ENCODE measurements around the gene LIPC. TPM values are rescaled to one million over a fixed set of nuclear protein-coding genes. Genes with fewer than 3 reads are reported as not detected.

Gene LIPC
- total and polyA plus RNA-seq, 2 donors (not counting 3 experiments of a cell fraction or from before 2014, with no cell fraction given) = not detected

DNA sequence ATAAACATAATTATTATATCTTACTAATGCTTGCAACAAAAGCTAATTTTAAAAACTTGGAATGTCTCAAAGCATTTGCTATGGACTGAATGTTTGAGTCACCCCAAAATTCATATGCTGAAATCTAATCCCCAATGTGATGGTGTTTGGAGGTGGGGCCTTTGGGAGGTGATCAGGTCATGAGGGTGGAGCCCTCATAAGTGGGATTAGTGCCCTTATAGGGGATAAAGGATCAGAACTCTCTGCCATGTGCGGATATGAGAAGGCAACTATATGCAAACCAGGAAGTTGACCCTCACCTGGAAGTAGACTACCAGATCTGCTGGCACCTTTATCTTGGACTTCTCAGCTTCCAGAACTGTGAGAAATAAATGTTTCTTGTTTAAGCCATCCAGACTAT is 137.7 kb downstream of the LIPC start:
- CTCF ChIA-PET = no interaction called here

DNA sequence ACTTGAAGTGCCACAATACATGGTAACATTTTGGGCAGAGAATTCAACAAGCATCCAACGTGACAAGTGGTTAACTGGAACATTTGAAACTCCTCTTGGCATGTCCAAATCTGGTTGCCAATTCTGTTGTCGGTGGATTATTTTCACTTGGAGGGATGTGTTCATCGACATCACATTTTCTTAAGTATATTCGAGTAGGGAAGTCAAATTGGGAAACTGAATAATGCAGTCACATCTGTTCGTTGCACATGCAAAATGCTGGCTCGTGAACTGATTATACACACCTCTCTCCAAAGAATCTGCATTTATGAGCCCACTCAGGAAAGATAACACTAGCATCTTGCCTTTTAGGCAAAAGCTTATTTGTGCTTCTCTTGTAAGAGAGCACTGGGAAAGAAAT is 139.7 kb downstream of the LIPC start:
- no peak overlapping the region for H3K27ac ChIP-seq (ENCODE audit: insufficient read depth, low read depth, low read length)
- dilution Hi-C loops (cut with MboI; ENCODE audit: extremely low pct_ligation_motif_present, low sequenced_read_pairs) = no loop called here
- no peaks in the 10 kb centered on the region for H3K9me1 ChIP-seq (replicated peaks; ENCODE audit: control insufficient read depth, extremely low read depth, insufficient read depth, low read length)
- BruUV-seq (replicated peaks) = no TSS peak
- no peaks in the 10 kb centered on the region for H3K36me3 ChIP-seq (ENCODE audit: control insufficient read depth in 2 of 2, extremely low read depth in 1 of 2, insufficient read depth in 2 of 2, low read length in 2 of 2)
- CTCF ChIA-PET = no interaction called here
- DNase-seq (ENCODE audit: low read depth, low spot score) = no peak
- H4K20me1 ChIP-seq (replicated peaks; ENCODE audit: control insufficient read depth, extremely low read depth, insufficient read depth, low read length) = no peaks in the 10 kb centered on the region
- intact Hi-C loops (cut with micrococcal nuclease) = no loop called here
- H2AFZ ChIP-seq (ENCODE audit: low read depth, low read length) = no peak overlapping the region
- no peak for FAIRE-seq
- H3K4me2 ChIP-seq (ENCODE audit: insufficient read depth, low read length) = no peak overlapping the region
- H3K79me2 ChIP-seq (ENCODE audit: control insufficient read depth, insufficient read depth, low read length) = no peaks in the 10 kb centered on the region
- no peak overlapping the region for H3K4me3 ChIP-seq (replicated peaks in 1 of 3; ENCODE audit: insufficient read depth in 1 of 3, low read depth in 1 of 3, low read length in 3 of 3)
- no peaks in the 10 kb centered on the region for H3K9me3 ChIP-seq (replicated peaks; ENCODE audit: control insufficient read depth, insufficient read depth, low read length)
- POLR2A ChIA-PET = no interaction called here
- no peaks in the 10 kb centered on the region for H3K4me1 ChIP-seq (ENCODE audit: control insufficient read depth, extremely low read depth, insufficient read depth, low read length)
- no peak overlapping the region for H3K9ac ChIP-seq (replicated peaks; ENCODE audit: extremely low read depth, insufficient read depth, low read length)
- no peaks in the 10 kb centered on the region for H3K27me3 ChIP-seq (ENCODE audit: control insufficient read depth in 2 of 2, insufficient read depth in 2 of 2, low read length in 2 of 2)
- TF ChIP-seq MYC (IDR thresholded peaks at IDR 0.05; ENCODE audit: low read depth, low read length) (no peak), POLR2A (IDR thresholded peaks at IDR 0.05; ENCODE audit: low read depth, low read length) (no peak), JUN (IDR thresholded peaks at IDR 0.05; ENCODE audit: borderline replicate concordance, insufficient read depth, insufficient read length, low read depth) (no peak), POLR2AphosphoS5 (IDR thresholded peaks at IDR 0.05; ENCODE audit: insufficient read depth, low read depth, low read length) (no peak), CTCF (IDR thresholded peaks at IDR 0.05; ENCODE audit: extremely low read depth in 1 of 2, insufficient read depth in 1 of 2, low read depth in 1 of 2, low read length in 2 of 2) (no peak), MAX (IDR thresholded peaks at IDR 0.05; ENCODE audit: insufficient read depth, insufficient read length) (no peak), GATA2 (IDR thresholded peaks at IDR 0.05; ENCODE audit: insufficient read depth, insufficient read length, low read depth, low read length) (no peak), FOS (IDR thresholded peaks at IDR 0.05; ENCODE audit: borderline replicate concordance, insufficient read depth, low read length) (no peak), EZH2 (IDR thresholded peaks at IDR 0.05; ENCODE audit: borderline replicate concordance, low read depth, low read length, severe bottlenecking) (no peak)

More for the DNA sequence above, 137.7 kb downstream of the LIPC start:
- intact Hi-C loops (cut with micrococcal nuclease) = no loop called here
- POLR2A ChIA-PET = no interaction called here
- no peaks in the 10 kb centered on the region for H3K36me3 ChIP-seq (ENCODE audit: control insufficient read depth in 2 of 2, extremely low read depth in 1 of 2, insufficient read depth in 2 of 2, low read length in 2 of 2)
- no peaks in the 10 kb centered on the region for H3K4me1 ChIP-seq (ENCODE audit: control insufficient read depth, extremely low read depth, insufficient read depth, low read length)
- FAIRE-seq = no peak
- no peak overlapping the region for H3K27ac ChIP-seq (ENCODE audit: insufficient read depth, low read depth, low read length)
- no peaks in the 10 kb centered on the region for H3K9me1 ChIP-seq (replicated peaks; ENCODE audit: control insufficient read depth, extremely low read depth, insufficient read depth, low read length)
- DNase-seq (ENCODE audit: low read depth, low spot score) = no peak
- no peaks in the 10 kb centered on the region for H3K79me2 ChIP-seq (ENCODE audit: control insufficient read depth, insufficient read depth, low read length)
- no peak for TF ChIP-seq FOS (IDR thresholded peaks at IDR 0.05; ENCODE audit: borderline replicate concordance, insufficient read depth, low read length)
- H3K4me3 ChIP-seq (replicated peaks in 1 of 3; ENCODE audit: insufficient read depth in 1 of 3, low read depth in 1 of 3, low read length in 3 of 3) = no peak overlapping the region
- H3K9me3 ChIP-seq (replicated peaks; ENCODE audit: control insufficient read depth, insufficient read depth, low read length) = no peaks in the 10 kb centered on the region
- no TSS peak for BruUV-seq (replicated peaks)
- H3K27me3 ChIP-seq (ENCODE audit: control insufficient read depth in 2 of 2, insufficient read depth in 2 of 2, low read length in 2 of 2) = no peaks in the 10 kb centered on the region
- H3K4me2 ChIP-seq (ENCODE audit: insufficient read depth, low read length) = no peak overlapping the region
- no peaks in the 10 kb centered on the region for H4K20me1 ChIP-seq (replicated peaks; ENCODE audit: control insufficient read depth, extremely low read depth, insufficient read depth, low read length)
- H3K9ac ChIP-seq (replicated peaks; ENCODE audit: extremely low read depth, insufficient read depth, low read length) = no peak overlapping the region
- no peak overlapping the region for H2AFZ ChIP-seq (ENCODE audit: low read depth, low read length)
- dilution Hi-C loops (cut with MboI; ENCODE audit: extremely low pct_ligation_motif_present, low sequenced_read_pairs) = no loop called here

All from endothelial cell of umbilical vein (primary cell).